Testis (tissue), 3 donors: ENCODE results near the gene PTMA. TPM values are rescaled to one million over a fixed set of nuclear protein-coding genes. Genes with fewer than 3 reads are reported as not detected.
A peak's percentile ranks its signal among the peaks of the same experiment; 100 is the strongest.

Experiments
- DNase-seq: peaks from one replicate; pipeline ENCODE4 v3.0.0-alpha.2; 2019
- H3K27ac ChIP-seq, 2 donors: fragments of 200-600 bp; sonication (generic); one replicate each; pipeline ENCODE4 v1.5.1; 2019
- H3K27me3 ChIP-seq: fragments of 200-600 bp; sonication (generic); one replicate; pipeline ENCODE4 v1.5.1; 2019
- H3K36me3 ChIP-seq: fragments of 200-600 bp; sonication (generic); one replicate; pipeline ENCODE4 v1.5.1; 2017; ENCODE audit warnings: low read depth; ENCODE audit errors: missing control alignments
- H3K4me1 ChIP-seq: fragments of 200-600 bp; sonication (generic); one replicate; pipeline ENCODE4 v1.5.1; 2019
- H3K4me3 ChIP-seq, 2 donors: fragments of 200-600 bp; sonication (generic); one replicate each; pipeline ENCODE4 v1.5.1; 2017 to 2019
- H3K9me3 ChIP-seq: fragments of 200-600 bp; sonication (generic); one replicate; pipeline ENCODE4 v1.5.1; 2017
- POLR2A ChIP-seq: fragments of 450-650 bp; IDR thresholded peaks from one replicate; pipeline ENCODE4 v1.6.1; 2017; ENCODE audit warnings: antibody characterized with exemption, mild to moderate bottlenecking, moderate library complexity
- WGBS, 2 donors: methylation state at CpG; one replicate each; pipeline ENCODE4 v1.1.5; 2018; 5-methylcytosine and 5-hydroxymethylcytosine counted together
- intact Hi-C: fragments of 100-400 bp; cut with DNase I; formaldehyde crosslinking; loops from one replicate; pipeline ENCODE4 v1.15.1; 2023; ENCODE audit warnings: low total_unique reads
- polyA plus RNA-seq: library from polyadenylated mRNA; stranded (reverse); fragments of 350-450 nt; fragmentation: Illumina TruSeq; extraction: RNeasy Lipid Tissue Mini Kit (QIAGEN cat#74804); gene quantifications from one replicate; pipeline ENCODE4 v1.2.3, GENCODE V29; 2014; ENCODE audit warnings: low read depth, low replicate concordance; ENCODE audit not compliant: insufficient read depth
- total RNA-seq, 2 donors: library from RNA; depleted of rRNA; stranded (reverse); fragments of >200 nt; gene quantifications; one replicate each; pipeline ENCODE4 v1.2.3, GENCODE V29; 2016
- TF ChIP-seq, protein P1 (sequence below), 3 experiments: fragments of 450-650 bp in 2 of 3; fragments of 200-600 bp in 1 of 3; sonication (generic) in 1 of 3; IDR thresholded peaks; one replicate each; pipeline ENCODE4 v1.5.1; 2016 to 2019; ENCODE audit warnings: antibody characterized with exemption in 3 of 3, mild to moderate bottlenecking in 2 of 3, moderate library complexity in 1 of 3

PTMA gene
- total and polyA plus RNA-seq, 3 donors from 2014 or later: 278 to 583 (median 311) TPM

DNA sequence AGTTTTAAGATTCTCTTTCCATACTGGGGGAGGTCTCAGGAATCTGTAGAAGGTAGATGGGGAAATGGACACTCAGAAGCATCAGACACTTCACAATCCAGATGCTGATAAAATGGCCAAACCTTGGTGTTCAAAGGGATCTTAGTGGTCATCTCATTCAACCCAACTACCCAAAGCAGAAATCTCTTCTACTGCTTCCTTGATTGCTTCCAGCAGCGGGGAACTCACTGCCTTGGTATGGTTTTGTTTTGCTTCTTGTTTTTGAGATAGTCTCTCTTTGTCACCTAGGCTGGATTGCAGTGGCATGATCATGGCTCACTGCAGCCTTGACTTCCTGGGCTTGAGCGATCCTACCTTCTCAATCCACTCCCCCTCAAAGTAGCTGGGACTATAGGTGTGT is 39.3 kb upstream of the PTMA start:
- no peaks in the 10 kb centered on the region for H3K9me3 ChIP-seq
- TF ChIP-seq, protein P1, sequence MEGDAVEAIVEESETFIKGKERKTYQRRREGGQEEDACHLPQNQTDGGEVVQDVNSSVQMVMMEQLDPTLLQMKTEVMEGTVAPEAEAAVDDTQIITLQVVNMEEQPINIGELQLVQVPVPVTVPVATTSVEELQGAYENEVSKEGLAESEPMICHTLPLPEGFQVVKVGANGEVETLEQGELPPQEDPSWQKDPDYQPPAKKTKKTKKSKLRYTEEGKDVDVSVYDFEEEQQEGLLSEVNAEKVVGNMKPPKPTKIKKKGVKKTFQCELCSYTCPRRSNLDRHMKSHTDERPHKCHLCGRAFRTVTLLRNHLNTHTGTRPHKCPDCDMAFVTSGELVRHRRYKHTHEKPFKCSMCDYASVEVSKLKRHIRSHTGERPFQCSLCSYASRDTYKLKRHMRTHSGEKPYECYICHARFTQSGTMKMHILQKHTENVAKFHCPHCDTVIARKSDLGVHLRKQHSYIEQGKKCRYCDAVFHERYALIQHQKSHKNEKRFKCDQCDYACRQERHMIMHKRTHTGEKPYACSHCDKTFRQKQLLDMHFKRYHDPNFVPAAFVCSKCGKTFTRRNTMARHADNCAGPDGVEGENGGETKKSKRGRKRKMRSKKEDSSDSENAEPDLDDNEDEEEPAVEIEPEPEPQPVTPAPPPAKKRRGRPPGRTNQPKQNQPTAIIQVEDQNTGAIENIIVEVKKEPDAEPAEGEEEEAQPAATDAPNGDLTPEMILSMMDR (IDR thresholded peaks at IDR 0.05): no peak
- no peak for TF ChIP-seq POLR2A
- no peaks in the 10 kb centered on the region for H3K36me3 ChIP-seq
- no peak overlapping the region for H3K4me3 ChIP-seq
- intact Hi-C loops: no loop called here
- no peak for DNase-seq
- peaks cover 35% of the 10 kb centered on the region for H3K4me1 ChIP-seq
- H3K27me3 ChIP-seq: no peaks in the 10 kb centered on the region
- H3K27ac ChIP-seq: no peak overlapping the region
- WGBS, 2 donors: 97 to 100% methylated on average over 2 of the region's 2 CpGs

DNA sequence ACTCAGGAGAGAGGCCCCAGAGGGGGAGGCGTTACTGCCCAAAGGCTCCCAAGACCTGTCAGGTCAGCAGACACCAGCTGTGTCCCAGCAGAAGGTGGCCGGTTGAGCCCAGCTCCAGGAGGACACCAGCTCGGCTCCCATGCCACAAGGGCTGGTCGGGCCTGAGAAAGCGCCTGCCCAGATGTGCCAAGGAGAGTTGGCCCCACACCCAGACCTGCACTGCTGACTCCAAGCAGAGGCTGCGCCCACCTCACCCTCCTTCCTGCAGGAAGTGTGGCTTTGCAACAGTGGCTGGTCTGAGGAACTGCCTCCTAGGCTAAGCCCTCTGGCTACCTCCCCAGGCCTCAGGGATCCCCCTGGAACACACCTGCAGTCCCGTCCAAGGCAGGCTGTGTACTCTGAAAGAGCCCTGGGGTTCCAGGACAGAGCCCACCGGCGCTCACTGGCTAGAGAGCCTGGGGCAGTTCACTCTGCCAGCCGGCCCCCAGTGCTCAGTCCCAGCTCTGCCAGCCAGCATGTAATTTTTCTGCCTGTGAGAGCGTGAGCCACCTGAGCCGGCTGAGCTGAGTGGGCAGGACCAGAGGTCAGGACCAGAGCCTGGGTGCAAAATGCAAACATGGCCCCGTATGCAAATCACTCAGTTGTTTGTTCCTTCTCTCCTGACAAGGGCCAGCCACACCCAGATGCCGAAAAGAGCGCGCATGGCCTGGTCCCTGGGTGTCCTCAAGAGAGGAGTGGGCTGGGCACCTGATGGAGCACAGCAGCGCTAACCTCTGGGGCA is 36.9 kb upstream of the PTMA start:
- H3K4me1 ChIP-seq: peaks cover 41% of the 10 kb centered on the region
- H3K36me3 ChIP-seq: no peaks in the 10 kb centered on the region
- TF ChIP-seq, protein P1 (IDR thresholded peaks at IDR 0.05): peak in 1 of 3 experiments; percentile 6
- TF ChIP-seq POLR2A: no peak
- intact Hi-C loops: no loop called here
- H3K4me3 ChIP-seq: no peak overlapping the region
- H3K27me3 ChIP-seq: no peaks in the 10 kb centered on the region
- peak overlapping the region; percentile 50 to 73 for H3K27ac ChIP-seq
- WGBS, 2 donors: 80 to 84% methylated on average over 10 to 15 of the region's 17 CpGs
- no peak for DNase-seq
- no peaks in the 10 kb centered on the region for H3K9me3 ChIP-seq

DNA sequence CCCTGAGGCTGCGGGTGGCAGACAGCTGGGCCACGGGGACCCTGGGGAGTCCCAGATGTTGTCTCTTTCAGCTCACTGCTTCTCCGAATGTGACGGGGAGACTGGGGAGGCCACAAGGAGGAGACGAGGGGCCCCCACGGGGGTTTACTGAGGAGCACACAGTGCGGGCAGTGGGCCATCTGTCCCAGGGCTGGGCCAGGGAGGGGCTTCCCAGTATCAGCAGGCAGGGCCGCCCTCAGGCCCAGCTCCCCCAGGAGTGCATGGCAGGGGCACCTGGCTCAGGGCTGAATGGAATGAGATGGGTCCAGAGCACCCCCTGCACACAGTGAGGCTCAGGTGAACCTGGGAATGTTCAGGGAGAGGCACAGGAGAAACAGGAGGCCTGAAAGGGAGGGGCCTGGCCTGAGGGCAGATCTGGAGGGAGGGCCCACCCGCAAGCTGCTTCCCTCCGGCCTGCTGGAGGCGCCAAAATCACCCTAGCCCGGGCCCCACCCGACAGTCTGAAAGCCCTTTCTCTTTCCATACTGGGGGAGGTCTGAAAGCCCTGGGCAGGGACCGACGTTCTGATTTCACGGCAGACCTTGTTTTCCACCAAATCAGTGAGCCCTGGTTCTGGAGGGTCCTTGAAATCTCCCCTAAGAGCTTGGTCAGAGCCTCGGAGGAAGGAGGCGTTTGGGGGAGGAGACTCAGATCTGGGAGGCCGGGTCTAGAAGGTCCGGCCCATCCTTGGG is 35.5 kb upstream of the PTMA start:
- WGBS, 2 donors: 53 to 83% methylated on average over 3 to 20 of the region's 20 CpGs
- Histone ChIP-seq H3K36me3 (no peaks in the 10 kb centered on the region), H3K9me3 (no peaks in the 10 kb centered on the region), H3K4me3 (no peak overlapping the region), H3K27ac (peak overlapping the region; percentile 53 to 73), H3K4me1 (peaks cover 37% of the 10 kb centered on the region), H3K27me3 (no peaks in the 10 kb centered on the region)
- no peak for DNase-seq
- intact Hi-C loops: no loop called here
- TF ChIP-seq, protein P1 (IDR thresholded peaks at IDR 0.05): no peak
- no peak for TF ChIP-seq POLR2A

DNA sequence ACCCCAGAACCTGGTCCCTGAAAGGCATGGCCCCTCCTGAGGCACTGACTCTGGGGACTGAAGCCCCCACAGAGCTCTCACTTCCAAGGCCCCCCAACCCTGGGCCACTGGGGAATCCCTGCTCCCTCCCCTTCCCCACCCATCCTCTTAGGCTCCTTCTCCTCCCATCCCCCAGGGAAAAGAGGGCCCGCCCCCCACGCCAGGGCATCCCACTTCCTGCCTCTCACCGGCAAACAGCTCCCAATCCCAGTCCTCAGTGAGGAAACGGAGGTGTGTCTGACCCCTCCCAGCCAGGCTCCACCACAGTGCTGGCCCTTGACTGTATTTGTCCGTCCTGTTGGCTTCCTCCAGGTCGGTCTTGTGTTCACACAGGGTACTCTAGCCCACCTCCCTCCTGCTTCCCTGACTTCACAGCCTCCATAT is 35.0 kb upstream of the PTMA start:
- Histone ChIP-seq H3K4me1 (peaks cover 37% of the 10 kb centered on the region), H3K4me3 (no peak overlapping the region), H3K36me3 (no peaks in the 10 kb centered on the region), H3K27me3 (no peaks in the 10 kb centered on the region), H3K27ac (peak overlapping the region; percentile 53 to 73), H3K9me3 (no peaks in the 10 kb centered on the region)
- TF ChIP-seq POLR2A: no peak
- TF ChIP-seq, protein P1 (IDR thresholded peaks at IDR 0.05): no peak
- DNase-seq: no peak
- intact Hi-C loops: no loop called here
- 63 to 65% methylated on average over 6 of the region's 6 CpGs for WGBS, 2 donors
